GM19025 (cell line): ENCODE measurements around the gene SH3PXD2B.

ENCODE experiments used
- ATAC-seq: cut with Tn5 transposase; IDR thresholded peaks from one replicate; pipeline ENCODE4 v1.9.1; 2021; ENCODE audit warnings: mild to moderate bottlenecking, low read depth, moderate library complexity; ENCODE audit not compliant: unreplicated experiment

Gene SH3PXD2B

DNA sequence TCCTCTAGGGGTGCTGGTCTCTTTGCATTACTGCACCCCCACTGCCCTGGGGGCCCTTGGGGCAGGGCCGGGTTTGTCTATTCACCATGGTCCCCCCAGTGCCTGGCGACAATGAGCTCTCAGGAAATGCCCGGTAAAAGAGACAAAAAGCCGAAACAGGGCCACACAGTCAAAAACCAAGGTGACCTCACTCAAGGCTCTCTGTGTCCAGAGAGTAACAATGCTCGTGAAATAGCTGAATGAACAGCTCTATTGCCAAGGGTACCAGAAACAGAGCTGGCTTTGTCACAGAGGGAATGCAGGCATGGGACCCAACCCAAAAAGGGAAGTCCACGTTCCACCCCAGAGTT lies 16.0 kb downstream of the SH3PXD2B start:
- ATAC-seq: no peak

DNA sequence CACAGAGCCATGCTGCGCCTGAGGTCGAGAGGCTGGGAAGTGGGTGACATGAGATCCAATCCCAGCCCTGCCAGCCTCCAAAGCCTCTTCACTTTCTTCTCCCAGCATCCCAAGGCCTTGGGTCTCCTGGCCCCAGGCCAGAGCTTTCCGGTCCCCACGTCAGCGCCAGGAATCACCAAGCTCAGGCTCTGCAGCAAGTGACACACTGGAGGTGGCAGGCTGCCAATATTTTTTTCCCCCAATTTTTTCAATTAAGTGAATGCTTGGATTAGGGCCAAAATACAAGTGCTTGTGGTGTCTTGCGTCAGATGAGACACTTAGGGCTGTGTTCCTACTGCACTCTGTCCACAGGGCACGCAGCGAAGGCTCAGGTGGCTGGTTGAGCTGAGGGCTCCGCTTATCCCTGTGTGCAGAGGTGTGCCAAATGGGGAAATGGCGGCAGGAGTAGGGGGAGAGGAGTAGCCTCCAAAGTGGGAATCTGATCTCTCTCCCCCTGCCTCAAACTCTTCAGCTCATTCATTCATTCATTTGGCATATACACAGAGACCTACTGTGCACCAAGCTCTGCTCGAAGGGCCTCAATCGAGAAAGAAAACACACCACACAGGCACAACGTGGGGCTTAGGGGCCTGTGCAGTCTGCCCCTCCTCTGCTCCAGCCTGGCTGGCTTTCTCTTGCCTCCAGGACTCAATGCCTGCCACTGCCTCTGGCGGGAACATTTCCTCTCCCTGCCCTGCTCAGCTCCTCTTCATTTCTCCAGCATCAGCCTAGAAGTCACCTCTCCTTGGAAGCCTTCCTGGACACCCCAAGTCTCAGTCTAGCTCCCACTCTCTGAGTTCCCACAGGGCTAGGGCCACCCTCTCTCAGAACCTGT lies 16.6 kb downstream of the SH3PXD2B start:
- no peak for ATAC-seq

DNA sequence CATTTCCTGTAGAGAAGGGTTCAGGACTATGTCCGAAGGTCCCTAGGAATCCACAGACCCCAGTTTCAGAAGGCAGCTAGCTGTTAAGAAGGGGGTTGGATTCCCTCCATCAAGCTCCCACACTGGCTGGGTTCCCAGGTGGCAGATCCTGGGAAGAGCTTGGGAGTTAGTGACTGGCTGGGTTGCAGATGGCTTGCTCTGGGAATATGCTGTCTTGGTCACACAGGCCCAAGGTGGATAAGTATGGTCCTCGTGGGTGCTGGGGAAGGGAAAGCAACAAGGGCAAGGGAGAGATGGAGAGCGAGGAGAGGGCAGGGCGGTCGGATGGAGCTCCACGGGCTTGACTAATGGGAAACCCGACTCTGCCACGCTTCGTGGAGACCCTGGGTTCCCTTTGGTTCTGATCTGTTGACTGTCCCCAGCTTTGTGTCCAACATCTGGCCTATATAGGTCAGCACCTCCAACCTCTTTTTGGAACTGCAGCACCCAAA lies 17.4 kb downstream of the SH3PXD2B start:
- no peak for ATAC-seq

DNA sequence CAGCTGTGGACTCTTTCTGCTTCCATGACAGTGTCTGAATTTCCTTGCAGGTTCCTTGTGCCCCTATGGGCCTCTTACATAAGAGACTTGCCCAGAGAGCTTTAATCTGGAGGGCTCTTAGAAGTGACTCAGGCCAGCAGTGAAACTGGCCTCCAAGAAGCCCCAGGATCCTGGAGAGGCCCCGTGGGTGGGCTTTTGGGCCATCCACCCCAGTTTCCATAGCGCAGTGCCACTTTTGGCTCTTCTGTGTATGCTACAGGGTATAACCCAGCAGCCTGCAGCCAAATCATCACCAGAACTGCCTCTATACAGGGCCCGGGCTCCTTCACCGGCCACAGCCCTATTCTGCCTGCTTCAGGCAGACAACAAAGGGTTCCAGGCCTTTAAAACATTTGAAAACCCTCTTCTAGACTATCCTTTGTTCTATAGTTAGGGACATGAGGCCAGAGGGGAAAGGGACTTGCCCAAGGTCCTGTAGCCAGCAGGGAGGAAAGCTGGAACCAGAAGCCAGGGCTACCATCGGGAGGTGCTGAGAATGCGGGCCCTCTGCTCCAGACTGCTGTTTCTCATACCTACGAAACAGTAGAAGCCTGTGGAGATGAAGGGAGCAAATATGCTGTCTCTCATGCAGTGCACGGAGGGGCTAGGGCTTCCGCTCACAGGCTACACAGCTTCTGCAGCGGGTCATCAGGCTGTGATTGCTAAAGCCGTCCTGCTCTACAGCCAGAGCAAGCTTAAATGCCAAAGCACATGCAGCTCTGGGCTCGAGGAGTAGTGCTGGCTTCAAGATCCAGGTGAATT lies 18.0 kb downstream of the SH3PXD2B start:
- no peak for ATAC-seq

DNA sequence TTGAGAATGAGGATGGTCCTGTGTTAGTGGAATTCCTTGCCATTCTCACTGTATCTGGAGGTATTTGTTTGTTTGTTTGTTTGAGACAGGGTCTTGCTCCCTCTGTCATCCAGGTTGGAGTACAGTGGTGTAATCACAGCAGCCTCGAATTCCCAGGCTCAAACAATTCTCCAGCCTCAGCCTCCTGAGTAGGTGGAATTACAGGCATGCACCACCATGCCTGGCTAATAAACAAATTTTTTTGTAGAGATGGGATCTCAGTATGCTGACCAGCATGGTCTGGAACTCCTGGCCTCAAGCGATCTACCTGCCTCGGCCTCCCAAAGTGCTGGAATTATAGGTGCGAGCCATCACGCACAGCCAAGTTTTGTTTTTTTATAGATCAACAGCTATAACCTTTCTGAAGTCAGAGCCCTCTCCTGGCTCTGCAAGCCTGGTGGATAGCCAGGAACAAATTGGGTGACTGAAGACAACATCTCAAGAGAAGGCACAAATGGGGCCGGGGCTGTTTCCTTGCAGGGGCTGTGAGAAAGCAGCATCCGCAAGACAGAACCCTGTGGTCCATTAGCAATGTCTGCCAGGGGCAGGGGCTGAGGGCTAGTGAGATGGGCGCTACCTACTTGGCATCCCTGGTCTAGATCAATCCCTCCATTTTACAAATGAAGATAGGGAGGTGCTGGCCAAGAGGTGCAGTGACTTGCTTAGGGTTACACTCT lies 18.8 kb downstream of the SH3PXD2B start:
- no peak for ATAC-seq

DNA sequence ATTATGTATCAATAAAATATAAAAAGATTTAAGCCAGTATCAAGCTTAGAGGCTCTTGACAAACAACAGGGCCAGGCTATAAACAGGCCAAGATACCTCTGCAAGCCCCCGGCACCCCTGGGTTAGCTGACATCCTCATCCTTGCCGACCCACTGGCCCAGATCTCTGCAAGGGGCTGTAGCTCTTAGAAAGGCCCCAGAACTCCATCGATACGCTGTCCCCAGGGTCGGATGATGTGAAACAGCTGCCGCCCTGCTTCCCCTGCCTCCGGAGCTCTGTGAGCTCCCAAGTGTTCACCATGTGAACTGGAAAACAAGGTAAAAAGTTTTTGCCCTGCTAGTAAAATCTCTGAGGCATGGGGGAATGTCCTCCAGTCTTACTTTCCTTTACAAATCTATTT lies 20.1 kb downstream of the SH3PXD2B start:
- no peak for ATAC-seq

DNA sequence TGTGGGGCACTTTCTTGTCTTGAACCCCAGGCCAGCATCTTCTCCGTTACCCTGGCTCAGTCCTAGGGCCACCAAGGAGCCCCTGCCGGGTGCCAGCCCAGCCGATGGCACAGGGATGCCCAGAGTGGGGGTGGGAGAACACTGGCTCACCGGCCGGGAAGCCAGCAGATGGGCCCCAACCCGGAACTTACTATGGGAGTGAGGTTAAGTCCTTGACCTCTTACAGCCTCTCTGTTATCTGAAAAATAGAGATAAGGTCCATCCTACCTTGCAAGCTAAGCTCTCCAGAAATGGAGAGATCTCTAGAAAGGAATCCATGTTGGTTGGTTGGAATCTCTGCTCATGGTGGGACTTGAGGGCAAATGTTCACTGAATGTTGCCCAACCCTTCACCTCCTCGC lies 20.8 kb downstream of the SH3PXD2B start:
- ATAC-seq: no peak

DNA sequence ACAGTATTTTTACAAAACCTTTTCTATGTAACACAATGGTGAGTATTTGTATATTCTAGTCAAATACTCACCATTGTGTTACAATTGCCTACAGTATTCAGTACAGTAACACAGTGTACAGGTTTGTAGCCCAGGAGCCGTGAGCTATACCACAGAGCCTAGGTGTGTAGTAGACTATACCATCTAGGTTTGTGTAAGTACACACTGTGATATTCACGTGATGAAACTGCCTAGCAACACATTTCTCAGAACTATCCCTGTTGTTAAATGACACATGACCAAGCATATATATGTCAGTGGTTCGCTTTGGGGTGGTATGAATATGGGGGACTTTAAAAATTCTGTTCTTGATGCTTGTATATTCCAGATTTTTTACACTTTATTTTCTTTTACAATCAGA lies 21.3 kb downstream of the SH3PXD2B start:
- ATAC-seq: no peak

DNA sequence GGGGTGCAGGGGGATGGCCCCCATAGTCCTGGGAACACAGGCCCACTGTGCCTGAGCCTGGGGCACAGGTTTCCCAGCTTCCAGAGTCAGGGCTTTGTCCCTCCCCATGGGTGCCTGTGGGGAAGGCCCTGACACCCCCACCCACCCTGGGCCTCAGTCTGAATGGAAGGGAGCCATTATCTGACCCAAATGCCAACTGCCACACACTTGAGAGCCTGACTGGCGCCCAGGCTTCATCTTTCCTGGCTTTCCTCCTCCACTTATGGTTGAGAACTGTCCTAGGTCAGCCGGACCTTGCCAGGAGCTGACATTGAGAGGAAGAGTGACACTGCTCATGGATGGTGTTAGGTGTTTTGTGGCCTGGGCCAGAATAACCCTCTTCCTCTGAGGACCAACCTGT lies 24.0 kb downstream of the SH3PXD2B start:
- no peak for ATAC-seq

DNA sequence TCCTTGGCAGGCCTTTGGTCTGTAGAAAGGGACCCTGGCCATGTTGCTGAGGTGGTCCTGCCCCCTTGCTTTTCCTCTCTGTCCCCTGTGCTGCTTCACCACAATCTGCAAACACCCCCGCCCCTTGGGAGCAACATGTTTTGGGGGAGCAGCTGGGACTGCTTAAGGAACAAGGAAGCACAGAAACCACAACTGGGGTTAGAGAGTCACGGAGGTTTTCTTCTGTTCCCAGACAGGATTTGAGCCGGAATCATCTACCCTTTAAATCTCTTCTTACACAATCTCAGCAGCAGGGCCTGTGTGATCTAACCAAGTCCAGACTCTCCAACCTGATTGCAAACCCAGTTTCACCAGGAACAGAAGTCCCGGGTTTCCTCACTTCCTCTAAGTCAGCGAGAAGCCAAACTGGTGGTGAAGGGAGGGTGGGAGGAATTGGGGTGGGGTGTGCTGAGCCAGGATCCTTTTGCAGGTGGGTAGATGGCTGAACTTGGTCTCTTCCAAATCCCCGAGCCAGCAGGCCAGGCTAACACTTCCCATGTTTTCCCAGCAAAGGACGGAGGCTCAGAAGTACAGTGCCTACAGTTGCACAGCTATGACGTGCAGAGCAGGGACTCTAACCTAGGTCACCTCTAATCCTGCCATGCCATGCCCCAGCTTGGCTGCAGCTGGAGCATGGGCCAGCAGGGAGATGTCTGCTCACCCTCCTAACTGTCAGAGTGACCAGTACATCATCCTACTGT lies 25.0 kb downstream of the SH3PXD2B start:
- no peak for ATAC-seq

DNA sequence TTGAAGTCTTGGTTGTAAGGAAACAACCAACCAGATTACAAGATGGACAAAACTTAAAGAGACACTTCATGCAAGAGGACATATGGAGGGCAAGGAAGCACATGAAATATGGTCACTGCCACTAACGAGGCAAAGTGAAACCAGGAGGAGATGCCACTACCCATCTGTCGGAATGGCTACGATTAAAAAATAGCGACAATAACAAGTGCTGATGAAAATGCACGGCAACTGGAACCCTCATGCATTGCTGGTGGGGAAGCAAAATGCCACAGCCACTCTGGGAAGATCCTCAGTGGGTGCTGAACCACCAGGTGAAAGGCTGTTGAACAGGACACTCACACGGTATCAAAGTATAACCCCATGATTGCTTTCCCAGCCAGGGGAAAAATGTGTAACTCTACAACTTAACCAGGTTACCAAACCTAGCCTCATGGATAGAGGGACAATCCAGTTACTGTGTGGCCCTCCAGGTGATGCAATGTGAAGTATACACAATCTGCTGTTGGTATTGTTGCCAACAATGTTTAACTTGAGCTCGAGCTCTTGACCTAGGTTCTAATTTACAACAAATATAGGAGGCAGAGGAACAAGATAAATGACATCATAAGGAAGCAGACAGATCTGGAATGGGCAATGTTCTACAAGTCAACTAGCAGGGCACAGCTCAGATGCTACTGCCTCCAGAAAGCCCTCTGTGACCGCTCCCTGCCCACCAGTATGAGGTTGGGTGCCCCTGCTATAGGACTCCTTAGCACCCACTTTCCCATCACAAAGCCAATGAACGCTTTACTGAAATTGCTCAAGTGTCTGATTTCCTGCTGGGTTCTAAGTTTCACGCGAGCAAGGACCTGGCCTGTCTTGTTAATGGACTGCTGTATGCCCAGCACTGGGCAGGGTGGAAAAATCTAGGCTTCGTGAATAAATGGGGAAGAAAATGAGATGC lies 25.8 kb downstream of the SH3PXD2B start:
- ATAC-seq: no peak

DNA sequence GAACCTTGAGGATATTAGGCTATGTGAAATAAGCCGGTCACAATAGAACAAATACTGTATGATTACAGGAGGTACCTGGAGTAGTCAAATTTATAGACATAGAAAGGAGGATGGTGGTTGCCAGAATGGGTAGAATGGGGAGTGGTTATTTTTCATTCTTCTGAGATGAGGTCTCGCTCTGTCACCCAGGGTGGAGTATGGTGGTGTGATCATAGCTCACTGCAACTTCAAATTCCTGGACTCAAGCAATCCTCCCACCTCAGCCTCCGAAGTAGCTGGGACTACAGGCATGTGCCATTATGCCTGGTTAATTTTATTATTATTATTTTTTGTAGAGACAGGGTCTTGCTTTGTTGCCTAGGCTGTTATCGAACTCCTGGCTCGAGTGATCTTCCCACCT lies 27.1 kb downstream of the SH3PXD2B start:
- ATAC-seq: no peak

DNA sequence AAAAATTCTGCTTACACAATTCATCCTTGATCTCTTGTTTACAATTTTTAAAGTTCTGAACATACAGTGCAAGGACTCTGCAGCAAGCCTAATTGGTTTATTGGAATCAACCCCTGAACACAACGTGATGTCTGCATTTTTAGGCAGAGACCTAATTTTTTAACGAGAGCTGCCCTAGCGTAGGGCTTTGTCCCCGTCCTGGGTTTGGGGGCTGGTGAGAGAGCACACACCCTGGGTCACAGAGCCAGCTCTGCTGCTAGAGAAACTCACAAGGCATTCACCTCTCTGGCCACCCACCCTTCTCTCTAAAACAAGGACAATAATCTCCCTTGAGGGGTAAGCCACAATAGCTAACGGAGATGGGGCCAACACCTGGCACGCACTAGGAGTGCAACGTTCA lies 28.2 kb downstream of the SH3PXD2B start:
- no peak for ATAC-seq

DNA sequence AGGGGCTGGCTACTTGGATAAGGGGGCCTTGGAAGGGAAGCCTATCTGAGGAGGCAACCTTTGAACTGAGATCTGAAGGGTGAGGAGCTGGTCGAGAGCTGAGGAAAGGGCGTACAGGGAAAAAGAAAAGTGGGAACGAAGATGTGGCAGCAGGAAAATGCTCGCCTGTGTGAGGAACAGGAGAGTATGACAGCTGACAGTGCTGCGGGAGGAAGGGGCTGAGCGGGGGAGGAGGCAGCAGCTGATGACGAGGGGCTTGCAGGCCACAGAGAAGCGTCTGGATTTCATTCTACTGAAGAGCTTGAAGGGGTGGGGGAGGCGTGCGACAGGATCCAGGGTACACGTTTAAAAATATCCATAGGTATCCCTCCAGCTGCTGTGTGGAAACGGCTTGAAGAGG lies 28.9 kb downstream of the SH3PXD2B start:
- no peak for ATAC-seq

DNA sequence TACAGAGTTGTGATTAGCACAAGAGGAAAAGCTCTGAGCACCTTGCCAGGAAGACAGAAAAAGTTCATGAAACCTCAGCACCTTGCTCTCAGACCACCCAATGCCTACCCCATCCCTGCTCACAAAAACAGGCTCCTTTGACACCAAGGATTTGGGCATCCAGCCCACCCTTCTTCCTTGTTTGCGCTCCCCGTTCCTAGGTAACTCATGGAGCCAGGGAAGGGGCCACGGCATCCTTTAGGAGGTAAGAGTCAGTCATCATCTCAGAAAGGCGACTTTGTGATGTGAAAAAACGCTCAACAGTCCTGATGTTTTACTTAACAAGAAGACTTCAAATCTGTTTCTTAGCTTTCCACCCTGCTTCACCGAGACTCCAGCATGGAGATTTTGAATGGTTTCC lies 29.5 kb downstream of the SH3PXD2B start:
- ATAC-seq: no peak

DNA sequence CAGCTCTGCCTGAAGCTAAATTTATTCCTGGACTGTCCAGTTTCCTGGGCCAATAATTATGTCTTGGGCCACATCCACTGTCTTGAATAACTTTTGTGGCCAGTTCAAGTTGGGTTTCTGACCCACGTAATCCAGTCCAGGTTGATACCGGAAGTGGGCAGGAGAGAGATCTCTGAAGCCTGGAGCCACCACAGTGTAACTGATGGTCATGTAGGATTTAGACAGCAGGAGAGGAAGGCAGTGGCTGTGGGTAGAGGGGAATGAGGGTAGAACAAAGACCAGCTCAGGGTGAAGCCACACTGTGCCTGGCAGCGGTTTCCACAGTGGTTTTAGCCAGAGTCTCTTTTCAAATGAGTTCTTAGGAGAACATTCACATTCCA lies 30.2 kb downstream of the SH3PXD2B start:
- no peak for ATAC-seq

DNA sequence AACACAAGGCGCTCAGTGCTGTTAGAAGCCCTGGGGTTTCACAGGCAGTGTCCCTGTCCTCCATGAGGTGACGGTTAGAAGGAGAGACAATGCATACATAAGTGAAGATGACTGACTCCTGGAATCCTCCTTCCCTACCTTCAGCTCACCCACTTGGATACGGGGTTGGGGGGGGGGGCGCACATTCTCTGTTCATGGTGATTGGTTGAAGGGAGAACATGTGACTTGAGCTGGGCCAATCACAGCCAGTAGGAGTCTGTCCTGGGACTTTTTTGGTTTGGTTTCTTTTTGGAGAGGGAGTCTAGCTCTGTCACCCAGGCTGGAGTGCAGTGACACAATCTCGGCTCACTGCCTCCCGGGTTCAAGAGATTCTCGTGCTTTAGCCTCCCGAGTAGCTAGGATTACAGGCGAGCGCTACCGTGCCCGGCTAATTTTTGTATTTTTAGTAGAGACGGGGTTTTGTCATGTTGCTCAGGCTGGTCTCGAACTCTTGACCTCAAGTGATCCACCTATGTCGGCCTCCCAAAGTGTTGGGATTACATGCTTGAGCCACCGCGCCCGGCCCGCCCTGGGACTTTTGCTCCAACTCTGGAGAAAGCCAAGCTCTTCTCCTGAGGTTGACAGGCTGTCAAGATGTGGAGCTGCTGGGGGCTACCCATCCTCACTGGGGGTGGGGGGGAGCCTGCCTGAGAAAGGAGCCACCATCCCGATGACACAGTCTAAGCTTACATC lies 30.8 kb downstream of the SH3PXD2B start:
- ATAC-seq: no peak

DNA sequence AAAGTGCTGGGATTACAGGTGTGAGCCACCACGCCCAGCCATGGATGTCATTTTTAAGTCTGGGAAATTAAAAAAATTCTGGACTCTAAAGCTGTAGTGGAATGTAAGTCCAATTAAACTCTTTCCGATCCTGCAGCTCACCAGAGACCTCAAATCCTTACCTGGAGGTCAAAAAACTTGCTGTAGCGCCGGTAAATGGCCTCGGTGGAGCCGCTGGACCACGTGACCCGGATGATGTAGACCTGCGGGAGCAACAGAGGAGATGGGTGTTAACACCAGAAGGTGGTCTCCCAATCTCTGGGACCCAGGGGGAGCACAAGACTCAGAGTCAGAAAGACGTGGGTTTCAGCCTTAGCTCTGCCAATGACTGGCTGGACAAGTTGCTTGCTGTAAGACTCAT lies 32.1 kb downstream of the SH3PXD2B start:
- no peak for ATAC-seq

DNA sequence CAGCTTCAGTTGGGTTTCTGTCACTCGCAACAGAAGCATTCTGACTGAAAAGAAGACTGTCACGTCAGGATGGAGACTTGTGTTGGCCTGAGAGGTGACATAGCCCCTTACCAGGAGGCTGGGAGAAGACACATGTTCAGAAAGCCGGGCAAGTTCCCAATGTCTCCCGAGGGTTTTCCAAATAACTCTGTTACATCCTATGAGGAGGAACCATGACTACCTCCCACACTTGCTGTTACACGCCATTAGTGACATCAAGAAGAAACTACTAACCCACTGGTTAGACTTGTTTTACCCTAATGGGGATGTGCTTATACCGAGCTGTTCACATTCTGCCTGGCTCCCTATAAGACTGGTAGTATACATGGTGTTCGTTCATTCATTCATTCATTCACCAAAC lies 33.3 kb downstream of the SH3PXD2B start:
- ATAC-seq: no peak
